ENCODE data around the gene SIAH3.

The SIAH3 gene

DNA sequence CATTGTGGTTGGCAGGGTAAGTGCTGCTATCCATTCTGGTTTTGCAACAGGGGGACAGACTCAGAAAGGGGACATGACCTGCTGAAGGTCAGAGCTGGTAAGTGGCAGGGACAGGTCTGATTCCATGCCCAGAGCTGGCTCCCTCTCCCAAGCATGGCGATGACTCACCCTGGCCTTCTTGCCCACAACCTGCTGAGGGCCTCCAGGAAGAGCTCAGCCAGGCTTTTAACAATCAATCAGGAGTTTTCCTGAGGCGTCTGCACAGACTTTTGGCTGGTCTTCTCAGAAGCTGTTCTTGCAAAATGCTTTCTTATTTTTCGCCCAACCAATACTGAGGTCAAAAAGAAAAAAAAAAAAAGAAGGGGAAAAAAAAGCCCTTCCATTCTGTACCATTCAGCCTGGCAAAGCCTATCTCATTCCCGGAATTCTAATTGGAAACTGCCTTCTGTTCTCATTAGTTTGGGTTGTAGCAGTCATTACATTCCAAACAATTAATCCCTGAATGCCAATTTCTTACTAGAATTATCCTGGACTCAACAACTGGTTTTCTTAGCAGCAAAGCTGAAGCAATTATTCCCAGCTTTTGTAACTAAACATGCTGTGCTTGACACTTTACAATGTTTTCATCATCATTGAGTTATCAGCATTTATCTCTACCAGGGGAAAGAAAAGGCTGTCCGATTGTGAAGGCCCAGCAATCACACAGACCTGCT is 17.7 kb downstream of the SIAH3 start:
- no peaks in the 10 kb centered on the region for H3K27me3 ChIP-seq (ENCODE audit: insufficient read depth, low read length)
- no peak overlapping the region for H3K9ac ChIP-seq (ENCODE audit: low read depth, low read length)
- no peak overlapping the region for H3K4me3 ChIP-seq (ENCODE audit: low read length)
- peaks cover 6% of the 10 kb centered on the region for H3K4me1 ChIP-seq (ENCODE audit: insufficient read depth, low read length)
- H3K9me3 ChIP-seq (ENCODE audit: insufficient read depth, low read depth, low read length), result no peaks in the 10 kb centered on the region
- no peak overlapping the region for H3K27ac ChIP-seq (ENCODE audit: low read length)
- H3K36me3 ChIP-seq (ENCODE audit: insufficient read depth, low read depth, low read length), result no peaks in the 10 kb centered on the region

DNA sequence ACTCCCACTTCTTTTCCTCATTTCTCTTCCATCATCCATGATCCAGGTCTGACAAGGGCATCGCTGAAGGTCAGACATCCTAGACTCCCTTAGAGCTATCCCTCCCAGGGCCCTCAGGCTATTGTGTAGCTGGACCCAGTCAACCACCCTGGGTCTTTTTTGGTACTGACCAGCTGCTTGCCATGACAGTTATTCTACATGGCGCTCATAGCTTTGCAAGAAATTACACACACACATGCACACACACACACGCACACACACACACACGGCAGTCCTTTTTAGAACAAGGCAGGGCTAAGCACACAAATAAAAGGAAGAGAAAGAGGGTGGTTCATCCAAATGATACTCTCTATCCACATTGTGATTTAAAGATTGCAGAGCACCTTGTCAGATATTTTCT is 18.3 kb downstream of the SIAH3 start:
- no peak overlapping the region for H3K9ac ChIP-seq (ENCODE audit: low read depth, low read length)
- peaks cover 11% of the 10 kb centered on the region for H3K4me1 ChIP-seq (ENCODE audit: insufficient read depth, low read length)
- H3K27ac ChIP-seq (ENCODE audit: low read length), result no peak overlapping the region
- H3K36me3 ChIP-seq (ENCODE audit: insufficient read depth, low read depth, low read length), result no peaks in the 10 kb centered on the region
- H3K9me3 ChIP-seq (ENCODE audit: insufficient read depth, low read depth, low read length), result no peaks in the 10 kb centered on the region
- no peaks in the 10 kb centered on the region for H3K27me3 ChIP-seq (ENCODE audit: insufficient read depth, low read length)
- no peak overlapping the region for H3K4me3 ChIP-seq (ENCODE audit: low read length)

DNA sequence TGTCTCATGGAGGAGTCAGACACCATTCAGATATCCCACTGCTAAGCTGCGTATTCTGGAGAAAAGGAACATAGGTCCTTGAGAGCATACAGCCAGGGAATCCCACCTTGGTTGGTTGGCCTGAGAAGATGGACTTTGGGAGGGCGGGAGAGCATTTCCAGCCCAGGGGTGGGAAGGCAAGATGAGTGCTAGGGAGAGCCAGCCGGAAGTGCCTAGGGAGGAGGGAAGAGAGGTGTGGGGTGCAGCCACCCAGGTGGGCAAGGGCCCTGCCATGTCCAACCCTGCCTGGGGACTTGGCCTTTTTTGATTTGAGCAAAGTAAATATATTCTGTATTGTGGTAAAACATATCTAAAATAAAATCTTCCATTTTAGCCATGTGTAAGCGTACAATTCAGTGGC is 19.7 kb downstream of the SIAH3 start:
- no peak overlapping the region for H3K27ac ChIP-seq (ENCODE audit: low read length)
- no peaks in the 10 kb centered on the region for H3K27me3 ChIP-seq (ENCODE audit: insufficient read depth, low read length)
- no peak overlapping the region for H3K4me3 ChIP-seq (ENCODE audit: low read length)
- H3K4me1 ChIP-seq (ENCODE audit: insufficient read depth, low read length), result peaks cover 14% of the 10 kb centered on the region
- H3K36me3 ChIP-seq (ENCODE audit: insufficient read depth, low read depth, low read length), result no peaks in the 10 kb centered on the region
- H3K9me3 ChIP-seq (ENCODE audit: insufficient read depth, low read depth, low read length), result no peaks in the 10 kb centered on the region
- H3K9ac ChIP-seq (ENCODE audit: low read depth, low read length), result no peak overlapping the region

DNA sequence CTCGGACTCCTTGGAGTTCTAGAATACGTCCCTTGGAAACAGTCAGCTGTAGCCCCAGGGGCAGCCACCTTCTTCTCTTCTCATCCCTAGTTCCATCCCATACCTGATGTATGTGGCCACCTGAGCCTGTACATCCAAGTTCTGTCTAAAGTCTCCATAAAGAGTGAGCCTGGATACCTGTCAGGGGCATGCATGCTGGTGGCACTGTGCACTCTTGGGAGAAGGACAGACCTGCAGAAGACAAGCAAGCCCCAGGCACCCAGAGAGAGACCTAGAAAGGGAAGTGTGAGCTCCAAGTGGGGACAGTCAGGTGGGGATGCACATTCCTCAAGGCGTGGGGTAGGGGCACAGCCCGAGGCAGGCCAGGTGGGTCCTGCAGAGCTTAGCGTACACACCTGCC is 21.4 kb downstream of the SIAH3 start:
- Histone ChIP-seq H3K9me3 (ENCODE audit: insufficient read depth, low read depth, low read length) (no peaks in the 10 kb centered on the region), H3K4me3 (ENCODE audit: low read length) (no peak overlapping the region), H3K27me3 (ENCODE audit: insufficient read depth, low read length) (no peaks in the 10 kb centered on the region), H3K4me1 (ENCODE audit: insufficient read depth, low read length) (peaks cover 14% of the 10 kb centered on the region), H3K36me3 (ENCODE audit: insufficient read depth, low read depth, low read length) (no peaks in the 10 kb centered on the region), H3K27ac (ENCODE audit: low read length) (no peak overlapping the region), H3K9ac (ENCODE audit: low read depth, low read length) (no peak overlapping the region)

GRCh38 chr13:45828256-45828968 is 23.1 kb downstream of the SIAH3 start:
- peaks cover 18% of the 10 kb centered on the region for H3K4me1 ChIP-seq (ENCODE audit: insufficient read depth, low read length)
- H3K9ac ChIP-seq (ENCODE audit: low read depth, low read length), result 0 out of 2 replicates have a peak overlapping the region, but pooled peaks have one; percentile 17
- H3K36me3 ChIP-seq (ENCODE audit: insufficient read depth, low read depth, low read length), result no peaks in the 10 kb centered on the region
- H3K27me3 ChIP-seq (ENCODE audit: insufficient read depth, low read length), result no peaks in the 10 kb centered on the region
- H3K9me3 ChIP-seq (ENCODE audit: insufficient read depth, low read depth, low read length), result no peaks in the 10 kb centered on the region
- no peak overlapping the region; the same call in 1 of the 2 replicates for H3K4me3 ChIP-seq (ENCODE audit: low read length)
- H3K27ac ChIP-seq (ENCODE audit: low read length), result peak overlapping the region; percentile 46

GRCh38 chr13:45827318-45827717 is 24.2 kb downstream of the SIAH3 start:
- no peak overlapping the region for H3K9ac ChIP-seq (ENCODE audit: low read depth, low read length)
- no peaks in the 10 kb centered on the region for H3K27me3 ChIP-seq (ENCODE audit: insufficient read depth, low read length)
- no peaks in the 10 kb centered on the region for H3K9me3 ChIP-seq (ENCODE audit: insufficient read depth, low read depth, low read length)
- no peak overlapping the region for H3K27ac ChIP-seq (ENCODE audit: low read length)
- peaks cover 23% of the 10 kb centered on the region for H3K4me1 ChIP-seq (ENCODE audit: insufficient read depth, low read length)
- H3K4me3 ChIP-seq (ENCODE audit: low read length), result no peak overlapping the region
- H3K36me3 ChIP-seq (ENCODE audit: insufficient read depth, low read depth, low read length), result no peaks in the 10 kb centered on the region

DNA sequence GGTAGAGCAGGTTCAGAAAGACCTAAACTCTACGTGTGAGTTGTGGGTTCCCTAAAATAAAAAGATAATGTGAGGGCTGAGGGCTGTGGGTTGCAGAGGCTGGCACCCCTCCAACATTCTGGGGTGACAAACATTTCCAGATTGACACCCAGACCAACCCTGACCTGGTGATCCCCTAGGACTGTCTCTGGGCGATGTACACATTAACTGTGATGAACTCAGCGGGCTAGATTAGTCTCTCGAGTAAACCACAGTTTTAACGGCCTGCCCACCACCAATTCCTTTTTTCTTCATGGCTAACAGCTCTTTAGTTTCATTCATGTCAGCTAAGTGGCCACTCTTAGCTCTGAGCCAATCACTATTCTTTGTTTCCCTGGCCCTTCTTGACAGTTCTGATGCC is 24.8 kb downstream of the SIAH3 start:
- no peak overlapping the region for H3K4me3 ChIP-seq (ENCODE audit: low read length)
- no peaks in the 10 kb centered on the region for H3K36me3 ChIP-seq (ENCODE audit: insufficient read depth, low read depth, low read length)
- no peaks in the 10 kb centered on the region for H3K27me3 ChIP-seq (ENCODE audit: insufficient read depth, low read length)
- peaks cover 23% of the 10 kb centered on the region for H3K4me1 ChIP-seq (ENCODE audit: insufficient read depth, low read length)
- H3K9ac ChIP-seq (ENCODE audit: low read depth, low read length), result no peak overlapping the region
- no peak overlapping the region for H3K27ac ChIP-seq (ENCODE audit: low read length)
- H3K9me3 ChIP-seq (ENCODE audit: insufficient read depth, low read depth, low read length), result no peaks in the 10 kb centered on the region

- peaks cover 23% of the 10 kb centered on the region for H3K4me1 ChIP-seq (ENCODE audit: insufficient read depth, low read length)
- H3K9me3 ChIP-seq (ENCODE audit: insufficient read depth, low read depth, low read length), result no peaks in the 10 kb centered on the region
- H3K9ac ChIP-seq (ENCODE audit: low read depth, low read length), result no peak overlapping the region
- H3K27me3 ChIP-seq (ENCODE audit: insufficient read depth, low read length), result no peaks in the 10 kb centered on the region
- no peak overlapping the region for H3K27ac ChIP-seq (ENCODE audit: low read length)
- no peak overlapping the region for H3K4me3 ChIP-seq (ENCODE audit: low read length)
- H3K36me3 ChIP-seq (ENCODE audit: insufficient read depth, low read depth, low read length), result no peaks in the 10 kb centered on the region
These were observed 26.2 kb downstream of the SIAH3 start for GRCh38 chr13:45825387-45825650.

- Histone ChIP-seq H3K27ac (ENCODE audit: low read length) (no peak overlapping the region), H3K9me3 (ENCODE audit: insufficient read depth, low read depth, low read length) (no peaks in the 10 kb centered on the region; the same call in 1 of the 2 replicates), H3K36me3 (ENCODE audit: insufficient read depth, low read depth, low read length) (no peaks in the 10 kb centered on the region), H3K4me3 (ENCODE audit: low read length) (no peak overlapping the region), H3K9ac (ENCODE audit: low read depth, low read length) (no peak overlapping the region), H3K4me1 (ENCODE audit: insufficient read depth, low read length) (peaks cover 18% of the 10 kb centered on the region), H3K27me3 (ENCODE audit: insufficient read depth, low read length) (no peaks in the 10 kb centered on the region)
These were observed 28.0 kb downstream of the SIAH3 start for GRCh38 chr13:45823583-45823982.

DNA sequence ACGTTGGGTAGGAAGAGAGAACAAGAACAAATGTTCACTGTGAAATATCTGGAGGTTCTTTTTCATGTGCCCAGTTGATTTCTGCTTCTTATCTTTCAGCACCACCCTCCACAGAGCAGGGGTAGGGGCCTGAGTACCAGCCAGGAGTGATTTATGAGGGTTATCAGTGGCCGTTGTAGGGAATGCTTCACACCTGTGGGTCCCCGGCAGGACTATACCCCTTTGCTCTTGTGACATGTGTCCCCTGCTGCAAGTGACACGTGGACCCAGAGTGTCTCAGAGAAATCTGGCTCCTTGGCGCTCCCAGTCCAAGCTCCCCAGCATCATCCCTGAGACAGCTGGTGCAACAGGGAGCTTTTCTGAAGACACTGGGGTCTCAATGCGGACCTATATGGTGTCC is 29.7 kb downstream of the SIAH3 start:
- peaks cover 9% of the 10 kb centered on the region; the same call in 1 of the 2 replicates for H3K4me1 ChIP-seq (ENCODE audit: insufficient read depth, low read length)

GRCh38 chr13:45820106-45820838 is 31.3 kb downstream of the SIAH3 start:
- Histone ChIP-seq H3K27me3 (ENCODE audit: insufficient read depth, low read length) (no peaks in the 10 kb centered on the region), H3K36me3 (ENCODE audit: insufficient read depth, low read depth, low read length) (no peaks in the 10 kb centered on the region), H3K9me3 (ENCODE audit: insufficient read depth, low read depth, low read length) (no peaks in the 10 kb centered on the region; the same call in 1 of the 2 replicates), H3K9ac (ENCODE audit: low read depth, low read length) (no peak overlapping the region), H3K4me1 (ENCODE audit: insufficient read depth, low read length) (peaks cover 12% of the 10 kb centered on the region; the same call in 1 of the 2 replicates), H3K4me3 (ENCODE audit: low read length) (no peak overlapping the region), H3K27ac (ENCODE audit: low read length) (no peak overlapping the region)

More for the DNA sequence above, 29.7 kb downstream of the SIAH3 start:
- no peaks in the 10 kb centered on the region for H3K27me3 ChIP-seq (ENCODE audit: insufficient read depth, low read length)
- H3K9me3 ChIP-seq (ENCODE audit: insufficient read depth, low read depth, low read length), result no peaks in the 10 kb centered on the region; the same call in 1 of the 2 replicates
- H3K9ac ChIP-seq (ENCODE audit: low read depth, low read length), result no peak overlapping the region
- no peaks in the 10 kb centered on the region for H3K36me3 ChIP-seq (ENCODE audit: insufficient read depth, low read depth, low read length)
- H3K27ac ChIP-seq (ENCODE audit: low read length), result no peak overlapping the region
- H3K4me3 ChIP-seq (ENCODE audit: low read length), result no peak overlapping the region

All from iPS-20b (cell line).